Pancreas (tissue), 10 donors: ENCODE data around the gene WWOX. TPM values are rescaled to one million over a fixed set of nuclear protein-coding genes. Genes with fewer than 3 reads are reported as not detected.
A peak's percentile ranks its signal among the peaks of the same experiment; 100 is the strongest.
"Not testable (repeated sequence)": the region's sequence is repeated elsewhere in the genome, so short reads cannot be mapped to it uniquely, and the experiment has no call there.

ENCODE experiments used
- ATAC-seq, 4 donors: fragments of 200-7000 bp; cut with Tn5 transposase; one replicate each; pipeline versions ENCODE4 v1.8.0 to v1.9.1; 2020; ENCODE audit warnings: mild to moderate bottlenecking in 4 of 4, moderate library complexity in 4 of 4
- DNase-seq, 6 donors: peaks; one replicate each; pipeline ENCODE4 v3.0.0-alpha.2; 2020
- FAIRE-seq: peaks from 2 replicates; lab custom pipeline; 2012; peaks lifted over from hg19 to GRCh38; lab: Jason Lieb, UNC
- H3K27ac ChIP-seq, 4 donors: fragments of 200-600 bp; sonication (generic); 1 replicate in 3 of 4; 2 replicates in 1 of 4; pipeline versions ENCODE4 v1.5.0 to v1.8.0; 2020
- H3K27me3 ChIP-seq, 4 donors: fragments of 200-600 bp; one replicate each; pipeline ENCODE4 v1.8.0; 2021
- H3K36me3 ChIP-seq, 3 donors: fragments of 200-600 bp; sonication (generic) in 1 of 3; one replicate each; pipeline versions ENCODE4 v1.5.0 to v1.8.0; 2020 to 2021
- H3K4me1 ChIP-seq, 3 donors: fragments of 200-600 bp; one replicate each; pipeline ENCODE4 v1.8.0; 2021
- H3K4me3 ChIP-seq, 4 donors: fragments of 200-600 bp; sonication (generic) in 2 of 4; one replicate each; pipeline versions ENCODE4 v1.5.0 to v1.8.0; 2020 to 2021
- H3K9me3 ChIP-seq, 4 donors: fragments of 200-600 bp; one replicate each; pipeline ENCODE4 v1.8.0; 2021
- CTCF ChIP-seq, 4 donors: fragments of 200-600 bp; sonication (generic) in 3 of 4; IDR thresholded peaks; one replicate each; pipeline versions ENCODE4 v1.5.0 to v1.8.0; 2021; ENCODE audit warnings: antibody characterized with exemption in 4 of 4
- WGBS, 2 donors: extraction: QIAGEN DNeasy Blood & Tissue Kit; methylation state at CpG; one replicate each; pipeline ENCODE4 v1.1.7; 2013; 5-methylcytosine and 5-hydroxymethylcytosine counted together
- intact Hi-C, 3 donors: fragments of 100-400 bp; cut with DNase I; formaldehyde crosslinking; loops; one replicate each; pipeline versions ENCODE4 v1.11.1 to v1.14.2; 2022
- polyA plus RNA-seq, 2 donors: library from polyadenylated mRNA; stranded (reverse); fragments of 200-250 nt; gene quantifications; one replicate each; pipeline ENCODE4 v1.2.3, GENCODE V29; 2013
- total RNA-seq, 6 donors: library from RNA; stranded (reverse); fragmentation: NEBNext Ultra II Directional in 4 of 6; extraction: Animal tissue kit (Norgen Biotek cat#: 25700) in 4 of 6; gene quantifications; one replicate each; pipeline versions ENCODE4 v1.2.1 to v1.2.4, GENCODE V29; 2021 to 2023
- donor health status: healthy with polysubstance abuse.
- donor health status: DM: no; HTN: no; CAD: no; lungs with moderate emphysema.
- donor health status: DM: no; HTN: no; CAD: no.
- donor health status: control.
- donor health status: control.
- donor health status: Bipolar disorder and iron deficiency.
- donor health status: DM: yes; HTN: yes; CAD: no.
- donor health status: DM: no; HTN: no; CAD: no.
- donor health status: DM: no; HTN: no; CAD: no.
- donor health status: DM: yes; HTN: yes; CAD: no.

The WWOX gene
- total RNA-seq, result 10 to 100 TPM in 3 of 6 donors, 1 to 10 TPM in 3; 6.8 to 14.4 (median 10.2) TPM
- 10 to 100 TPM; 12.9 to 13.2 TPM for polyA plus RNA-seq

DNA sequence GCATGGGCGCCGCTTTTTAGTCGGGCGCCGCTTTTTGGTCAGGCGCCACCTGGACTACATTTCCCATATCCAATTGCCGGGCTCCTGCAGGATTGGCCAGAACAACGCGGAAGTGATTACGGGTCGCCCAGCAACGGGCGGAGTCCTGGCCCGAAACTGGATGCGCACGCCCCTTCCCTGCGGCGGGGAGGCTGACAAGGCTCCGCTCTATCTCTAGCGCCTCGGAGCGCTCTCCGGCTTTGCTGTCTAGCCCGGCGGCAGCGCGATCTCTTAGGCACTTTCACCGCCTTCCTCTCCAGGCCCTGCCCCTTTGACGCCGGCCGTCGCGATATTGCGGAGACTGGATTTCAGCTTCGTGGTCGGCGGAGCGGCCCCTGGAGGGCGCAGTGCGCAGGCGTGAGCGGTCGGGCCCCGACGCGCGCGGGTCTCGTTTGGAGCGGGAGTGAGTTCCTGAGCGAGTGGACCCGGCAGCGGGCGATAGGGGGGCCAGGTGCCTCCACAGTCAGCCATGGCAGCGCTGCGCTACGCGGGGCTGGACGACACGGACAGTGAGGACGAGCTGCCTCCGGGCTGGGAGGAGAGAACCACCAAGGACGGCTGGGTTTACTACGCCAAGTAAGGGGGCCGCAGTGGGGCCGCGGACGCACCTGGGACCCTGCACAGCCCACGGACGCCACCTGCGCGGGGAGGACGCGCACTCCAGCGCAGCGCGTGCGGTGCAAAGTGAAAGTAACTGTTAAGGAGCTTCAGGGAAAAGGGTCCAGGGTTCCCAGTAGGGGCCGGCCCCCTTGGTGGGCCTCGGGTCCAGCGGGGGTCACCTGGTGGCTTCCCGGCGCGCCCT is at the start of gene WWOX:
Gene WWOX, plus strand, starts transcription at position 384 of the 841 bp plus-strand sequence.
- H3K36me3 ChIP-seq, result no peaks in the 10 kb centered on the region
- H3K4me1 ChIP-seq, result peaks cover 0 to 4% (median 0%) of the 10 kb centered on the region in 3 donors
- intact Hi-C loops, result no loop called here
- FAIRE-seq (peak; percentile 85), ATAC-seq (peak; percentile 91 to 97 (median 94)), DNase-seq (peak; percentile 96 to 99 (median 98))
- no peaks in the 10 kb centered on the region for H3K27me3 ChIP-seq
- TF ChIP-seq CTCF (IDR thresholded peaks at IDR 0.05), result peak in 2 of 4 donors; percentile 96
- WGBS, 2 donors, result 0% methylated on average over 84 of the region's 84 CpGs
- no peaks in the 10 kb centered on the region for H3K9me3 ChIP-seq
- H3K4me3 ChIP-seq, result peak within 1 kb of the TSS; percentile 73 to 99 (median 88)
- peak within 1 kb of the TSS; percentile 73 to 92 (median 86) for H3K27ac ChIP-seq

GRCh38 chr16:78050734-78051400 is 48.6 kb upstream of the WWOX start:
- no peaks in the 10 kb centered on the region for H3K36me3 ChIP-seq
- no peaks in the 10 kb centered on the region for H3K4me1 ChIP-seq
- H3K9me3 ChIP-seq, result no peaks in the 10 kb centered on the region
- TF ChIP-seq CTCF (IDR thresholded peaks at IDR 0.05), result no peak
- FAIRE-seq, result no peak
- no peak for DNase-seq
- no peak overlapping the region for H3K27ac ChIP-seq
- no peak for ATAC-seq
- intact Hi-C loops, result no loop called here
- WGBS, 2 donors, result 55 to 62% methylated on average over 2 of the region's 2 CpGs
- no peaks in the 10 kb centered on the region for H3K27me3 ChIP-seq
- H3K4me3 ChIP-seq, result no peak overlapping the region

GRCh38 chr16:78057803-78058564 is 41.5 kb upstream of the WWOX start:
- no peak for DNase-seq
- intact Hi-C loops, result no loop called here
- peak in 2 of 4 donors; percentile 34 to 54 for ATAC-seq
- Histone ChIP-seq H3K9me3 (no peaks in the 10 kb centered on the region), H3K4me1 (no peaks in the 10 kb centered on the region), H3K36me3 (no peaks in the 10 kb centered on the region), H3K27ac (no peak overlapping the region), H3K27me3 (no peaks in the 10 kb centered on the region), H3K4me3 (no peak overlapping the region)
- no peak for FAIRE-seq
- no peak for TF ChIP-seq CTCF (IDR thresholded peaks at IDR 0.05)
- WGBS, 2 donors, result 43 to 46% methylated on average over 9 of the region's 9 CpGs

GRCh38 chr16:78059806-78060205 is 39.6 kb upstream of the WWOX start:
- ATAC-seq, H3K27me3 ChIP-seq, intact Hi-C loops, H3K4me3 ChIP-seq, H3K9me3 ChIP-seq, H3K27ac ChIP-seq, FAIRE-seq, H3K36me3 ChIP-seq, H3K4me1 ChIP-seq: not testable (repeated sequence)
- 86 to 88% methylated on average over 24 to 25 of the region's 25 CpGs for whole genome bisulfite sequencing, 2 donors
- peak in 1 of 6 donors; percentile 47 for DNase-seq

DNA sequence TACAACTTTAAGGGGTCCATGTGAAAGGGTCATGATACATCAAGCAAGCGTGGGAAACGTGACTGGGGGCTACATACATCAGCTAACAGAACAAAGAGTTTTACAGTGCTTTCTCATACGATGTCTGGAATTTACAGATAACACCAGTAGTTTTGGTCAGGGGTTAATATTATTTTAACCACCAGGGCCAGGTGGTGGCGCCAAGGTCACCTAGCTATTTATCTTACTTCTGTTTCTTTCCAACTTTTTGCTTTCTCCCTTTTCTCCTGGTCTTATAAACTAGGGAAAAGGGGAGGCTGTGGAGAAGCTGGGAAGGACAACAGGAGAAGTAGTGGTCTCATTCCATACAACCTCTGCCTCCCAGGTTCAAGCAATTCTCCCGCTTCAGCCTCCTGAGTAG is 39.2 kb upstream of the WWOX start:
- intact Hi-C loops, result no loop called here
- ATAC-seq, result peak in 2 of 4 donors; percentile 46 to 57

More for the DNA sequence above, 39.2 kb upstream of the WWOX start:
- 17 to 19% methylated on average over 5 of the region's 5 CpGs for WGBS, 2 donors
- Histone ChIP-seq H3K4me1 (no peaks in the 10 kb centered on the region), H3K27ac (no peak overlapping the region), H3K9me3 (no peaks in the 10 kb centered on the region), H3K27me3 (no peaks in the 10 kb centered on the region), H3K36me3 (no peaks in the 10 kb centered on the region), H3K4me3 (no peak overlapping the region)
- DNase-seq, result no peak
- no peak for FAIRE-seq
- no peak for TF ChIP-seq CTCF (IDR thresholded peaks at IDR 0.05)
